ENCODE data around the gene PPFIA1.

PPFIA1 gene

GRCh38 chr11:70358753-70359152 lies 88.3 kb downstream of the PPFIA1 start:
- no peaks in the 10 kb centered on the region for H3K4me1 ChIP-seq (ENCODE audit: control insufficient read depth in 1 of 2, insufficient read depth in 1 of 2, low read depth in 1 of 2, low read length in 1 of 2)
- TF ChIP-seq, protein P1, sequence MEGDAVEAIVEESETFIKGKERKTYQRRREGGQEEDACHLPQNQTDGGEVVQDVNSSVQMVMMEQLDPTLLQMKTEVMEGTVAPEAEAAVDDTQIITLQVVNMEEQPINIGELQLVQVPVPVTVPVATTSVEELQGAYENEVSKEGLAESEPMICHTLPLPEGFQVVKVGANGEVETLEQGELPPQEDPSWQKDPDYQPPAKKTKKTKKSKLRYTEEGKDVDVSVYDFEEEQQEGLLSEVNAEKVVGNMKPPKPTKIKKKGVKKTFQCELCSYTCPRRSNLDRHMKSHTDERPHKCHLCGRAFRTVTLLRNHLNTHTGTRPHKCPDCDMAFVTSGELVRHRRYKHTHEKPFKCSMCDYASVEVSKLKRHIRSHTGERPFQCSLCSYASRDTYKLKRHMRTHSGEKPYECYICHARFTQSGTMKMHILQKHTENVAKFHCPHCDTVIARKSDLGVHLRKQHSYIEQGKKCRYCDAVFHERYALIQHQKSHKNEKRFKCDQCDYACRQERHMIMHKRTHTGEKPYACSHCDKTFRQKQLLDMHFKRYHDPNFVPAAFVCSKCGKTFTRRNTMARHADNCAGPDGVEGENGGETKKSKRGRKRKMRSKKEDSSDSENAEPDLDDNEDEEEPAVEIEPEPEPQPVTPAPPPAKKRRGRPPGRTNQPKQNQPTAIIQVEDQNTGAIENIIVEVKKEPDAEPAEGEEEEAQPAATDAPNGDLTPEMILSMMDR (IDR thresholded peaks at IDR 0.05): no peak
- peak overlapping the region; percentile 9 for H3K27ac ChIP-seq
- H3K27me3 ChIP-seq: no peaks in the 10 kb centered on the region
- H3K4me3 ChIP-seq (ENCODE audit: low read depth in 1 of 2, low read length in 1 of 2): no peak overlapping the region
- H3K9me3 ChIP-seq: no peaks in the 10 kb centered on the region
- peaks cover 95% of the 10 kb centered on the region for H3K36me3 ChIP-seq

DNA sequence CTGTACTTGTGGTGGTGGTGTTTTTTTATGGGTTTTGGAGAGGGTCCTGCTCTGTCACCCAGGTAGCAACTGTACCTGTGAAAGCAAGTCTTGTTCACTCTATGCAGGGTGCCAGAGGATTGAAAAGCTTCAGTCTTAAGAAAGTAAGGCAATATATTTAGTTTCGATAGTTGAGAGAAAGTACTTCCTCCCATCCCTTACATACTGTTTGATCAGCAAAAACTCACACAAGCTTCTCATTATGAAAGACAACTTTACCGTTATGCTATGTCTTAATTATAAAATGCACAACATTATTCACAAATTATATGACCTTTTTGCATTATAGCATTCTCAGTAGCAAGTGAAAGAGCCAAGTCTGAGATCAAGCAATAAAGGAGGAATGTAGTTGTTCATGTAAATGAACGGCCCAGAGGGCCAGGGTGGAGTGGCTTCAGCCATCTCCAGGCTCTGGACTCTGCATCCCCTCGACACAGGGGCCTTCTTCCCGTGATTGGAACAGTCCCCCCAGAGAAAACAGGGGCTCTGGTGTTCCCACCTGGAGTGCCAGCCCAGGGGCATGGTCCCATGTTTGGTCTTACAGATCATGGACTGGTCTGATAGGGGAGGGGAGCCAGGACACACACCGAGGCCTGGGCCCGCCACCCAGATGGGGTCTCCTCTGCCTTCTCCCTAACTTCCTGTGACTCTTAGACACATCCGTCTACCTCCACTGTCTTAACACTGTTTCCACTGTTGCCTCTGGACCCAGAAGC lies 89.1 kb downstream of the PPFIA1 start:
- peaks cover 95% of the 10 kb centered on the region for H3K36me3 ChIP-seq

DNA sequence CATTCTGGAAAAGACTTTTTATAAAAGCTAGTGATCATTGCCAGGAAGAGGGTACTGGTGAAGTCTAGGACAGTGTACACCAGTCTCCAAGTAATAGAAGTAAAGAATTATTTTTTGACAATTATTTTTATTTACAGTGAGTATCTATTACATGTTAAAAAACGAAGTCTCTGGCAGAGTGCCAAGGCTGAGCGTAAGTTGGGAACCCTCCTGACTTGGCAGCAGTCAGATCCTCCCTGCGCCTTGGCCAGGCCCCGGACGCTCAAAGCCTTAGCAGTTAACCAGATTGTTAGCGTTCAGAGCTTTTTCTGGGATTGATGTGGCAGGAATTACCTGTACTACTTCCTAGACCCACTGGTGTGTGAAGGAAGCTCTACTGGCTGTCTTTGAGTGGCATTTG lies 89.7 kb downstream of the PPFIA1 start:
- Histone ChIP-seq H3K27me3 (no peaks in the 10 kb centered on the region), H3K4me3 (ENCODE audit: low read depth in 1 of 2, low read length in 1 of 2) (no peak overlapping the region), H3K9me3 (no peaks in the 10 kb centered on the region), H3K4me1 (ENCODE audit: control insufficient read depth in 1 of 2, insufficient read depth in 1 of 2, low read depth in 1 of 2, low read length in 1 of 2) (no peaks in the 10 kb centered on the region), H3K36me3 (peaks cover 95% of the 10 kb centered on the region), H3K27ac (no peak overlapping the region)
- TF ChIP-seq, protein P1 (IDR thresholded peaks at IDR 0.05): no peak

More for the DNA sequence above, 89.1 kb downstream of the PPFIA1 start:
- Histone ChIP-seq H3K4me1 (ENCODE audit: control insufficient read depth in 1 of 2, insufficient read depth in 1 of 2, low read depth in 1 of 2, low read length in 1 of 2) (no peaks in the 10 kb centered on the region), H3K9me3 (no peaks in the 10 kb centered on the region), H3K27me3 (no peaks in the 10 kb centered on the region), H3K4me3 (ENCODE audit: low read depth in 1 of 2, low read length in 1 of 2) (no peak overlapping the region), H3K27ac (no peak overlapping the region)
- TF ChIP-seq, protein P1 (IDR thresholded peaks at IDR 0.05): no peak

GRCh38 chr11:70364178-70364577 lies 93.7 kb downstream of the PPFIA1 start:
- Histone ChIP-seq H3K9me3 (no peaks in the 10 kb centered on the region), H3K4me3 (ENCODE audit: low read depth in 1 of 2, low read length in 1 of 2) (no peak overlapping the region), H3K36me3 (peaks cover 89% of the 10 kb centered on the region), H3K27ac (no peak overlapping the region), H3K4me1 (ENCODE audit: control insufficient read depth in 1 of 2, insufficient read depth in 1 of 2, low read depth in 1 of 2, low read length in 1 of 2) (no peaks in the 10 kb centered on the region), H3K27me3 (no peaks in the 10 kb centered on the region)
- TF ChIP-seq, protein P1 (IDR thresholded peaks at IDR 0.05): no peak

- no peak overlapping the region for H3K27ac ChIP-seq
- H3K36me3 ChIP-seq: peaks cover 81% of the 10 kb centered on the region
- no peaks in the 10 kb centered on the region for H3K9me3 ChIP-seq
- H3K4me3 ChIP-seq (ENCODE audit: low read depth in 1 of 2, low read length in 1 of 2): no peak overlapping the region
- TF ChIP-seq, protein P1 (IDR thresholded peaks at IDR 0.05): no peak
- no peaks in the 10 kb centered on the region for H3K27me3 ChIP-seq
- H3K4me1 ChIP-seq (ENCODE audit: control insufficient read depth in 1 of 2, insufficient read depth in 1 of 2, low read depth in 1 of 2, low read length in 1 of 2): no peaks in the 10 kb centered on the region
These were observed 94.5 kb downstream of the PPFIA1 start for GRCh38 chr11:70364745-70365543.
